PC-9 (cell line): ENCODE measurements around the gene MMD2.

Experiments used
- EZH2 ChIP-seq: fragments of 200-600 bp; sonication (generic); IDR thresholded peaks from 2 replicates; pipeline ENCODE4 v1.8.0; 2017; ENCODE audit warnings: antibody characterized with exemption, low read depth
- TF ChIP-seq, protein P1 (sequence below): fragments of 200-600 bp; sonication (generic); conservative IDR thresholded peaks from 2 replicates; pipeline ENCODE4 v1.6.1; 2017; ENCODE audit warnings: mixed run types, antibody characterized with exemption, mild to moderate bottlenecking, moderate library complexity

- TF ChIP-seq, protein P1, sequence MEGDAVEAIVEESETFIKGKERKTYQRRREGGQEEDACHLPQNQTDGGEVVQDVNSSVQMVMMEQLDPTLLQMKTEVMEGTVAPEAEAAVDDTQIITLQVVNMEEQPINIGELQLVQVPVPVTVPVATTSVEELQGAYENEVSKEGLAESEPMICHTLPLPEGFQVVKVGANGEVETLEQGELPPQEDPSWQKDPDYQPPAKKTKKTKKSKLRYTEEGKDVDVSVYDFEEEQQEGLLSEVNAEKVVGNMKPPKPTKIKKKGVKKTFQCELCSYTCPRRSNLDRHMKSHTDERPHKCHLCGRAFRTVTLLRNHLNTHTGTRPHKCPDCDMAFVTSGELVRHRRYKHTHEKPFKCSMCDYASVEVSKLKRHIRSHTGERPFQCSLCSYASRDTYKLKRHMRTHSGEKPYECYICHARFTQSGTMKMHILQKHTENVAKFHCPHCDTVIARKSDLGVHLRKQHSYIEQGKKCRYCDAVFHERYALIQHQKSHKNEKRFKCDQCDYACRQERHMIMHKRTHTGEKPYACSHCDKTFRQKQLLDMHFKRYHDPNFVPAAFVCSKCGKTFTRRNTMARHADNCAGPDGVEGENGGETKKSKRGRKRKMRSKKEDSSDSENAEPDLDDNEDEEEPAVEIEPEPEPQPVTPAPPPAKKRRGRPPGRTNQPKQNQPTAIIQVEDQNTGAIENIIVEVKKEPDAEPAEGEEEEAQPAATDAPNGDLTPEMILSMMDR: no peak
- TF ChIP-seq EZH2: no peak
These were observed 78.8 kb downstream of the MMD2 start for GRCh38 chr7:4880218-4880617.
